MM.1S (cell line): ENCODE results near the gene ZBED2.

Source experiments
- EZH2 ChIP-seq: fragments of 300-600 bp; sonication (generic); optimal IDR thresholded peaks from 2 replicates; pipeline ENCODE3; 2017; ENCODE audit warnings: low read depth, mild to moderate bottlenecking, antibody characterized with exemption, low read length, mixed read lengths
- TF ChIP-seq, protein P1 (sequence below): fragments of 300-600 bp; sonication (generic); IDR thresholded peaks from 2 replicates; pipeline ENCODE4 v1.5.1; 2016; ENCODE audit warnings: antibody characterized with exemption, low read length, mixed read lengths

DNA sequence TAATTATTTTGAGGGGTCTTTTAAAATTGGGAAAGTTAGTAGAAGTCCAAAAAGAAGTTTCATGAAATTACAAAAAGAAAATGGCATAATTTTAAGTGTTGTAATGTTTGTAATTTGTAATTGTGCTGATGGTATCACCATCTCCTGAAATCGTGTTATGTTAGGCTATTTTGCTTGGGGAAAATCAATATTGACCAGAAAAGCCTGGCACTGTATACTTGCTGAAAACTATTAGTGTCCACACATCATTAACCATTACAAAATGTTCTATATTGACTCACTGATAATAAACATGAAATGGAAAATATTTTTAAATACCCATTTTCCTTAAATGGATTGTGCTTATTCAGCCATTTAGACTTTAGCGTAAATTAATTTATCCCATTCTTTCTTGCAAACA lies 40.3 kb upstream of the ZBED2 start:
- TF ChIP-seq, protein P1, sequence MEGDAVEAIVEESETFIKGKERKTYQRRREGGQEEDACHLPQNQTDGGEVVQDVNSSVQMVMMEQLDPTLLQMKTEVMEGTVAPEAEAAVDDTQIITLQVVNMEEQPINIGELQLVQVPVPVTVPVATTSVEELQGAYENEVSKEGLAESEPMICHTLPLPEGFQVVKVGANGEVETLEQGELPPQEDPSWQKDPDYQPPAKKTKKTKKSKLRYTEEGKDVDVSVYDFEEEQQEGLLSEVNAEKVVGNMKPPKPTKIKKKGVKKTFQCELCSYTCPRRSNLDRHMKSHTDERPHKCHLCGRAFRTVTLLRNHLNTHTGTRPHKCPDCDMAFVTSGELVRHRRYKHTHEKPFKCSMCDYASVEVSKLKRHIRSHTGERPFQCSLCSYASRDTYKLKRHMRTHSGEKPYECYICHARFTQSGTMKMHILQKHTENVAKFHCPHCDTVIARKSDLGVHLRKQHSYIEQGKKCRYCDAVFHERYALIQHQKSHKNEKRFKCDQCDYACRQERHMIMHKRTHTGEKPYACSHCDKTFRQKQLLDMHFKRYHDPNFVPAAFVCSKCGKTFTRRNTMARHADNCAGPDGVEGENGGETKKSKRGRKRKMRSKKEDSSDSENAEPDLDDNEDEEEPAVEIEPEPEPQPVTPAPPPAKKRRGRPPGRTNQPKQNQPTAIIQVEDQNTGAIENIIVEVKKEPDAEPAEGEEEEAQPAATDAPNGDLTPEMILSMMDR, result no peak
- no peak for TF ChIP-seq EZH2
